ENCODE measurements around the gene ST6GALNAC4.

ST6GALNAC4 gene

GRCh38 chr9:127945942-127946341, 29.1 kb upstream of the ST6GALNAC4 start:
- no peak for FAIRE-seq

DNA sequence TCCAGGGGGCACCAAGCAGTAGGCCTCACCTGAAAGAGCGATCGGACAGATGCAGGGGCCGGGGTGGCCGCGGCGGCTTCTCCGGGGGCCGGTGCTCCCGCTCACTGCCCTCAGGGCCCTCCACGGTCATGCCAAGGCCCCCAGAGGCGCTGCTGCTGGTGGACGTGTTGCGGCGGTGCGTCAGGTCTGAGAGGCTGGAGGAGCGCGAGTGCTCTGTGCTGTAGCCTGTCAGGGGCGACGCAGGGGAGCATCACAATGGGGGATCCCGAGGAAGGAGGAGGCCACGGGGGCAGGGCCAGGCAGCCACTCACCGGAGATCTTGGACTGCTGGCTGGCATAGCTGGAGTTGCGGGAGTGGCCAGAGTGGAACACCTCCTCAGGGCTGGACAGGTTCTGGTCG, 28.5 kb upstream of the ST6GALNAC4 start:
- no peak for FAIRE-seq

GRCh38 chr9:127944586-127945218, 27.9 kb upstream of the ST6GALNAC4 start:
- FAIRE-seq: no peak

GRCh38 chr9:127943731-127944144, 26.9 kb upstream of the ST6GALNAC4 start:
- no peak for FAIRE-seq

- no peak for FAIRE-seq
Observed at GRCh38 chr9:127943011-127943662, 26.3 kb upstream of the ST6GALNAC4 start.

DNA sequence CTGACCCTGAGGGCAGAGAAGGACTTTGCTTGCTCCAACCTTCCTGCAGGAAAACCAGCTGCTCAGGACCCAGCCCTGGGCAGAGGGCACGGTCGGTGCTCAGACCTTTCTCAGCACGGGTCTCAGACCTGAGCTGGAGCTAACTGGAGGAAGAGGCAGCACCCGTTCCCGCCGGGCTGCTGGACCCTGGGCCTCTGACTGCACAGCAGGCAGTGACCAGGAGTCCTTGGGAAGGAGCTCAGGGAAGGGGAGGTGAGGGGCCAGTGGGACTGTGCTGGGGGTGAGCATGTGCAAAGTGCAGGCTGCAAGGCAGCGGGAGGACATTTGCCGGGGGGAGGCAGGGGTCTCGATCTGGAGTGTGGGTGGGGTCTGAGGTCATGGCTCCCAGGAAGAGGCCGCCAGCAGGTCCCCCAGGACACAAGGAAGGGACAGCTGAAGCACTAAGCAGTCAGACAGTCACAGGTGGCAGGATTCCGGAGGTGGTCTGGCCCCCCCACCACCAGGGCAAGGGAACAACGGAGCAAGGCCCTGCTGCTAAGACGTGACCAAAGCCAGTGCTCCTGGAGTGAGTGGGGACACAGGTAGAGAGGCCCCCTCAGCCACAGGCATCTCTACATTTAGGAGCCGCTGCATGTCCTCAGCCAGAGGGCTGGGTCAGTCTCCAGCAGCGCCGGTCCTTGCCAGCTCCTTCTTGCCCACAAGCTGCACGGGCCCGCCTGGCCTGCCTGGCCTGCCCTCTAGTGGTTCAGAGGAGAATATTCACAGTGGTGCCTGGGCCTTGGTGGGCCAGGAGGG, 25.6 kb upstream of the ST6GALNAC4 start:
- no peak for FAIRE-seq

DNA sequence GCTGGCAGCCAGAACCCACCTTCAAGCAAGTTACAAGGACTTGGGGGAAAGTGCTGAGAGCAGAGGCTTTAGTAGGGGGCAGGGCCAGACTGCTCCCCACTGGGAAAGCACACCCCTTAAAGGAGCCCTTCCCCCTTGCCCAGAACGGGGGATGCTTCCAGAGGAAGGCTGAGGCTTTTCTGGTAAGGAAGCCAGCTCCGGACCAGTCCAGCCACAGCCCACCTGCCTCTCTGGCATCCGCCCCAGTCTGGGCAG, 25.0 kb upstream of the ST6GALNAC4 start:
- FAIRE-seq: no peak

GRCh38 chr9:127941062-127941960, 24.5 kb upstream of the ST6GALNAC4 start:
- FAIRE-seq: no peak

DNA sequence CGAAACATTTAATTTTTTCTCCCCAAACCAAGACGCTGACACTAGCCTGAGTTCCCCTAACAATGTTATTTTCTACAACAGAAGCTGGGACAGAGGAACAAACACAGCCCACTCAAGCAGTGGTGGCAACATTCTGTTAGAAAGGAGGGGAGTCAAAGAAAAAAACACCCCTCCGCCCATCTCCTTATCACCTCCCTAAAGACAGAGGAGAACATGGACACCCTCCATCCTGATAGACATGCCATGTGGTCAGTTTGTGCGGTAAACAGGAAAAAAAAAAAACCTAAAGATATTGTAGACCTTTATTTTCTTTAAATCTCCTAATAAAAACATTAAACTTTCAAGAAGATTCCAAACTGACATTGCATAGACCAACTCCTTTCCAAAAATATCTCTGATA, 23.8 kb upstream of the ST6GALNAC4 start:
- FAIRE-seq: no peak

GRCh38 chr9:127938298-127938690, 21.5 kb upstream of the ST6GALNAC4 start:
- FAIRE-seq: no peak

DNA sequence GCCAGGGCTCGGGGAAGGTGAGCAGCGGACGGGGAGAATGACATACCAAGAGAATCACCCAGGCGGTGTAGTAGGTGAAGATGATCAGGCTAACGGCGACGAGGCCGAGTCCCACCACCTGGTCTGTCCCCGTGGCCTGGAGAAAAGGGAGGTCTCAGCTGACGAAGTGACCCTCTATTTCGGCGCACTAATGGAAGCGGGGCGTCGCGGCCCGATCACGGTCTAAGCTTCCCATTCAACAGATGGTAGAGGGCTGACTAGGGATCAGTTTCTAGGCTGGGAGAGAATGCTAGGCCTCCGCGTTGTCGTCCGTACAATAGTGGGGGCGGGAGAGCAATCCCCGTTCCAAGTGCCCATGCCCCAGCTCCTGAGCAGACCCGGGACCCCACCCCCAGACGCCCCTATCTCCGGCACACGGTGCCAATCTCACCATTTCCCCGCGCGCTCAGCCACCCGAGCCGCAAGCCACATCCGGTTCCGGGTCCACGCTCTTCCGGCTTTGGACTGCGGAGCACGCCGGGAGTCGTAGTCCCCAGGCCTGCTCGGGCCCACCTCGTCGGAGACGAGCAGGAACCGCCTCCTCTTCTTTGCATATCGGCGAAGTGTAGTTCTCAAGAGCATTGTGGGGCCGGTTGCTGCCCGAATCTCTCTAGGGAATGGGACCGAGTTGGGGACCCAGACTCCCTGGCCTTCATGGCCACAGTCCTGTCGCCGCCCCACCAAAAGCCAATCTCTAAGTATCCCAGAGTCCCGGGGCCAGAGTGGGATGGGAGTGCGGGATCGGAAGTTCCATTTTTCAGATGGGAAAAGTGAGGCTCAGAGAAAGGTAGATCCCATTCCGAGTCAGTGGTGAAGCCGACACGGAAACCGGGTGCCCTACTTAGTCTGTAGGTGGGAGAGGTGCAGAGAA, 20.8 kb upstream of the ST6GALNAC4 start, which contains the start of gene DPM2:
Gene DPM2 (minus strand): TSS at position 467 of the 910 bp plus-strand sequence. CDS start 34 bp downstream, at position 433.
- no peak for FAIRE-seq

DNA sequence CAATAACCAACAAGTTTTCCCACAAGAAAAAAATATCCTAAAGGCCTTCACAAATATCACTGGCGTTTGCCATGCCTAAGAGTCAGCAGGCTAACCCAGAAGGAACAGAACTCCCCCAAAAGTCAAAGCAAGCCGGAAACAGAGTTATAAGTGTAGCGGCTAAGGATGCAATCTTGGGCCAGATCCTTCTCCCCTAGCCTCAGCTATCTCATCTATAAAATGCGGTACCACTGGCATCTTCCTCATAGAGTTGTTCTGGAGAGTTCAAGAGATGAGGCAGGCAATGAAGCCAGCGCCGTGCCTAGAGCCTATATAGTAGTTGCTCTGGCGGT, 20.2 kb upstream of the ST6GALNAC4 start:
- FAIRE-seq: no peak

GRCh38 chr9:127936347-127936852, 19.6 kb upstream of the ST6GALNAC4 start:
- no peak for FAIRE-seq

GRCh38 chr9:127935765-127936221, 19.0 kb upstream of the ST6GALNAC4 start:
- FAIRE-seq: no peak

DNA sequence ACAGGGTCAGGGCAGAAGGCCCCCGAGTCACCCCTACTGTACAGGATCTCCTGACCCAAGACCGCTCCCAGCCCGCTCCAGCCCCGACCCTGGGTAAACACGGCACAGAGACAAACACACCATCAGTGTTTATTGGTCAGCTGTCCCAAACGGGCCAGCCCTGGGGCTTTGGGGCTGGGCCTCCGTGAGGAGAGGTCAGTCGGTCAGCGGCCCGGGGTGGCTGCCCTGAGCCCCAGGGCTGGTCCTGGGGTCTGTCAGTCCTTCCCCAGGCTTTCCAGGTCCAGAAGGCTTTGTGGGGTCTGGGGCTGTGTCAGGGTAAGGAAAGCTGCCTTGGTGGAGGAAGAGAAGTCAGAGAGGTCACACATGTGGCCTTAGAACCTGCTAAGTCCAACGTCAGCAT, 18.1 kb upstream of the ST6GALNAC4 start:
- FAIRE-seq: no peak

- no peak for FAIRE-seq
Observed at GRCh38 chr9:127934248-127934647, 17.4 kb upstream of the ST6GALNAC4 start.

- no peak for FAIRE-seq
Observed at GRCh38 chr9:127931092-127931881, 14.4 kb upstream of the ST6GALNAC4 start.

DNA sequence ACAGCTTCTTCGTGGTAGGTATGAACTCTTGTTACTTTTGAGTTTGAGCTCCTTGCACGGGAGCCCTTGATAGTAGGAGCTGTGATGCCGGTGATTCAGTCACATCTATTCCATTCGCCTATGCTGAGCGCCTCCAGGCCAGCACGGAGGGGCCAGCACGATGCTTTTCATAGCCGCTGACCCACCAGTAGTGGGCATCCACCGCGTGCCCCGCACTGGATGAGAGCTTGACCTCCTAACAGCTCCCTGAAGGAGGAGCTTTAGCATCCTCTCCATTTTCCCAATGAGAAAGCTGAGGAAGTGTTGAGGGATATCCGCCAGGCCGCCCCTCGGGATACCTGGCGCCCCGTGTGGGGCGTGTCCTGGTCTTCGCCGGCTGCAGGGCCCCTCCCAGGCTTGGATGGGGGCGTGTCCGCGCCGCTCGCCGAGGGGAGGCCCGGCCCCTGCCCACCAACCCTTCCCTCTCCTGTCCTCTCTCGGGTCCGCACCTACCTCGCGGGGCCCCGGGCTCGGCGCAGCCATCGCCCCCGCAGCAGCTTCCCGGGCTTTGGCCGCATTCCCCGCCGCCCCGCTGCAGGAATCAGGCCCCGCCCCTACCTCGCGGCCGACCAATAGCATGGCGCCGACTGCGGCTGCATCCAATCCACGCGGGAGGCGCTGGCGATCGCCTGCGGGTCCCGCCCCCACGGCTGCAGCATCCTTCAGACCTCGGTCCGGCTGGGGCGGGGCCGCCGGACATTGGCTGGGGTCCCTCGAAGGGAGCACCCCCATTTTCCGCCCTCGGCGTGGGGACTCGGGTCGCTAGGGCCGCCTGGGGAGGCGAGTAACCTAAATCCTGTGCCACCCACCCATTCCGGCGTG, 13.6 kb upstream of the ST6GALNAC4 start, which contains the start of gene PIP5KL1:
Gene PIP5KL1 (minus strand): TSS at position 547 of the 861 bp plus-strand sequence. CDS start 25 bp downstream, at position 522.
- FAIRE-seq: no peak

DNA sequence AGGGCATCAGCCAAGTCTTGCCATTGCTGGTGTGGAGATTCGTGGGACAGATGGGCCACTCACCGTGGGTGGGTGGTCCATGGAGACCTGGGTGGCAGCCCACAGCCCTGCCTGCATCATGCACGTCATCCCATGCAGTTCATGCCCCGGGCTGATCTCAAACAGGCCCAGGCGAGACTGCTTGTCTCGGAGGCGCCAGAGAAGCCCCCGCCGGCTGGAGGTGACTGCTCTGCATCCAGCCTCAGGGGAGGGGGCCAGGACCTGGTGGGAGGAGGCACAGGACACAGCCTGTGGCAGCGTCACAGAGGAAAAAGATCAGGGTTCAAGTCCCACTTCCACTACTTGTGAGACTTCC, 12.8 kb upstream of the ST6GALNAC4 start:
- no peak for FAIRE-seq
